Measurements from ENCODE around the gene NECTIN4.
"Not testable (repeated sequence)": the region's sequence is repeated elsewhere in the genome, so short reads cannot be mapped to it uniquely, and the experiment has no call there.

Gene NECTIN4

DNA sequence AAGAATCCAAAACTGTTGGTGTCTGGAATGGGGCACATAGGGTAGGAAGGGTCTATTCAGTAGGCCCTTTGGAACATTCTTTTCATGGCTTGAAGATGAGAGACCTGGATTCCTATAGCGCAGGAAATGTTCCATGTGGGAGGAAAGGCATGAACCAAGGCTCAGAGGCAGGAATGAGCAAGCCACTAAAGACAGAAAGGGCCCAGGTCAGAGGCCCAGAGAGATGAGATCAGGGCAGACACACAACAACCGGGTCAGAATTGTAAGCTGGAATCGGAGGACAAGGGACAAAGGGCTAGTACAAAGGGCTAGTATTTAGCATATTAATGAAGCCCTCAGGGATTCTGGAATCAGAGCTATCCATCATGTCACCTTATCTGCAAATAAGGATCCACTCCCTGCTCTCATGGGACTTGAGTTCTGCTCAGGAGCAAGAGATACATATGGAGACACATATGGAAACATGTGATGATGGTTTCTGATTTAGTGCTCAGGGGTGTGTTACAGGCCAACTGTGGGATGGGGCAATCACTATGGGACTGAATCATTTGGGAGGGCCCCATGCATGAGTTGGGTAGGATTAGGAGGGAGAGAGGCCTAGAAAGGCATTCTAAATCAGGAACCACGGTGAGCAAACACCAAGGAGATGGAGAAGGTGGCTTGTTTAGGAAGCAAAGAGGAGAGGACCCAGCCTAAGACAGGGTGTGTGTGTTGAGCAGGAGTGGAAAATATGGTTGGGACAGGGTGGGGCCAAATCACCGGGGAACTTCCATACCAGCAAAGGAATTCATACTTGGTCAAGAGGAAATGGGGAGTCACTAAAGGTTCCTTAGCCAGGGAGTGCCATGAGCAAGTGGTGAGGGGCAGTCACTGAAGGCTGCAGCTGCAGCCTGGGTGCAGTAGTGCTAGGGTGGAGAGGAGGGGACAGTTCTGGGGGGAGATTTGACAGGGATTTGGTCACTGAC is 8.6 kb downstream of the NECTIN4 start:
- no peak for DNase-seq

DNA sequence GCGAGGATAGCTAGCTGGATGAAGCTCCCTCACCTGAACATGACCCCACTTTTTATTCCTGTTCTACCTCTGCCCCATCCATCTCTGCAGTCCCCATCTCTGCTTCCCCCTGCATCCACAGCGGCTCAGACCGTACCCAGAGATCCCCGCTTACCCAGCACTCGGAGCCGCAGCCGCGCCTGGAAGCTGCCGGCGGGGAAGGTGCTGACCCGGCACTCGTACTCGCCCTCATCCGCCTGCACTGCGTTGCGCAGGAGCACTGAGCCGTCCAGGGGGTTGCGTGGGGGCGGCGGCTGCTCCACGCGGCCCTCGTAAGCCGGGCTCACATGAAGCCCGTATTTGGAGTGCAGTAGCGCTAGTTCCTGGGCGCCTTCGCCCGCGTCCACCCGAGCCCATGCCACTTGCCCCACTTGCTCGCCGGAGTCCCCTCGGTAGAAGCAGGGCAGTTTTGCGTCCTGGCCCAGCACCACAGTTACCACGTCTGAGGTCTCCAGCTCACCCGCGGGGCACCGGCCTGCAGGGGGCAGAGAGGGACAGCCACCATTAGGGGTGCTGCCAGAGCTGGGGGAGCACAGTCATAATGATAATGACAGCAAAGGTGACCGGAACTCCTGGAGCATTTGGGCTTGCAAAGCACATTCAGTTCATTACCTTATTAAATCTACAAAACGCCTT is 9.8 kb downstream of the NECTIN4 start:
- no peak for DNase-seq

DNA sequence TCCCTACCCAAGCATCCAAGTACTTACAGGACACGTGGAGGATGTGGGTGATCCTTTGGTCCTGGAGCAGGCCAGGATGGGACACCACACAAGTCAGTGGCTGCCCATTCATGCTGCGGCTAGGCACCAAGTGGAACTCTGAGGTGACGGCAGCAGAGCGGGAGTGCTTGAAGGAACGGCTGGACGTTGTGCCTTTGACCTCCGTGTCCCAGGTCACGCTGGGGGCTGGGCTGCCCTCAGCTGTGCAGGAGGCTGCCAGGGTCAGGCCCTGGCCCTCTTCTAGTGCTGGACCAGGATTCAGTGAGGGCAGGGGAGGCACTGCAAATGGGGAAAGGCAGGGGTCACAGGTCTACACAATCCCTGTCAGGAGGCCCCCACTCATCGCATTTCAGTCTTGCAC is 11.9 kb downstream of the NECTIN4 start:
- DNase-seq: no peak

DNA sequence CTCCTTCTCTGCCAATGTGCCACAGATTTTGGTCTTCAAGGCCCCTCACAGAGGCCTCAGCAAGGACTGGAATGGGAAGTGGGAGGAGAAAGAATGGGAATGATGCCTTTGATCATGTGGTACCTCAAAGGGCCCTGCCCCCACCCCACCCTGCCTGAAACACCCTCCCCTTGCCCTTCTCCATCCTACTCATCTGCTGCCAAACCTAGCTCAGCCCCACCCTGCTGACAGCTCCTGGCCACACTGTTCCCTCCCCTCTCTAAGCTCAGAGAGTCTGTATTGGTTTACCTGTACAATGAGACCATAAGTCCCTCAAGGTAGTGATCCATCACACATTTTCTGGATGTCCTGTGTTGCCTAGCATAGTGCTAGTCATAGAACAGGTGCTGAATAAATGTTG is 12.9 kb downstream of the NECTIN4 start:
- no peak for DNase-seq

DNA sequence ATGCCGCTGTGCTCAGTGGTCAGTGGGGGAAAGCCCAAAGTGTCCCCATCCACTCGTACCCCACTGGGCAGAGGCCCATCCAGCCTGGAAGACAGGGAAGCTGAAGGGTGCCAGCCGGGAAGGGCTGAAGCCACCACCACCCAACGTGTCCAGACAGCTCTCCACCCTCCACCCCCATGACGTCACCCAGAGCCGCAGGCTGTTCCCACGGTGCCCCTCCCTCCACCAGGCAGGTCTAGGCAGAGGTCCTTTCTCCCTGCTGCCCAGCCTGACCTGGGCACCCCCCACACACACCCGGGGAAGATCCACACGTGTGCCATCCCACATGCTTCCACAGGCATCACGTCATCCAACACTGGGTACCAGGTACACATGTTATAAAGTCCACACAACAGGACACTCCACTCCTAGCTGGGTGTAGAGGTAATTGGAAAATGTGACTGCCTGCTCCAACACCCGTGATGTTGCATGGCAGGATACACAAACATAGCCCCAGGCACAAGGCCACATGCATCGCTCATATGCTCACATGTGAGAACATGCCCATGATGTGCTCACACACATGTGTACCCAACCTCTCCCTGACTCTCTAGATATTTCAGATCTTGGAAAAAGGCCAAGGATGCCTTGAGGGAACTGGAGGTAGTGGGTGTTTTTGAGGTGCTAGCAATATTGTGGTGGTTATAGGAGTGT is 14.5 kb downstream of the NECTIN4 start:
- no peak for DNase-seq

DNA sequence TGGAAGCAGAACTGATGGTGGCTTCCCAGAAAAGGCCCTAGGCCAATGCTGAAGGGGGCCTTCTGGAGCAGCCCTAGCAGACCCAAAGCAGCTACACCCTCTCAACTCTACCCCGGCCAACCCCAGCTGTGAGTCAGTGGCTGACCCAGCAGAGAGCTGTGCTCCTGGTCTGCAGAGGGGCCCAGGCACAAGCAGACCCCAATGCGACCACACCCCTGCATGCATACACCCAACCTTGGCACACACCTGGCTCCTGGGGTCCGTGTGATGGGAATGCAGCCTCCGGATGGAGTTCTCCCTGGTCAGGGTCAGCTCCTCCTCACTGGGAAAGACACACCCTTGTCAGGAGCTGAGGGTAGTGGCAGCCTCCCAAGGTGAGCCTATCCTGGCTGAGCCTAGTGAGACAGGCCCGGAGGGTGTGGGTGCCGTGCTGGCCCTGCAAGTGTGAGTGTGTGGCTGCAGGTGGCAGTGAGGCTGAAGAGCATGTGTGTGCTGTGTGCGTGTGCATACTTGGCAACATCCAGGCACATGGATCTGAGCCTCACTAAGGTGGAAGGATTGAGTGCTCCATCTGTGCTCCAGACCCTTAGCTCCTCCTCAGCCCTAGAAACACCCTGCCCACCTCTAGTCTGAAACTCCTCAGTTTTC is 15.8 kb downstream of the NECTIN4 start:
- no peak for DNase-seq

DNA sequence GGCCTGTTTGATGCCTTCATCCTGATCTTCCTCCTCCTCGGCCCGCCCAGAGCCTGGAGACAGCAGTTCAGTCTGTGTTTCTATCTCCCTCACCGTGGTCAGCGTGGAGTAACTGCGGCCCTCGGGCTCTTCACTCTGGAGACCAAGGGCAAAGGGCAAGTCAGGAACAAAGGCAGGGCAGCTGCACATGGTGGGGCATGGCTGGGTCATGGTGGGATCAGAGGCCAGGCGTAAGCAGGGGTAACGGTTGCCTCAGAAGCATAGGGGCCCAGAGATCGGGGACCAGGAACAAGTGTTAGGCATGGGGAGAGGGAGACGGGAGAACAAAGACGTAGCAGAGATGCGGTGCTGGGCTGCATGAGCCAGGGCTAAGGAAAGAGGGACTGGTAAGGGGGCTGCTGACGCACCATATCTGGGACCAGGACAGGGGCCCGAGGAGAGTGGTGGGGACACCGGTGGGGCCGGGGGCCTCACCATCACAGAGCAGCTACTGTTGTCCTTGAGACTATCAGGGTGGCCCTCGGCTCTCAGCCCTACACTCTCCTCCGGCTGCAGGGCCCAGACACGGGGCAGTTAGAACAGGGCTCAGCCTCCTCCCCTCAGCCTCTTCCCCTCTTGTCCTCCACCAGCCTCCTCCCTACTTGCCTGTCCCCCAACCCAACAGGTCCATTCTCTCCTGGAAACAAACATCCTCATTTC is 16.5 kb downstream of the NECTIN4 start:
- no peak for DNase-seq

DNA sequence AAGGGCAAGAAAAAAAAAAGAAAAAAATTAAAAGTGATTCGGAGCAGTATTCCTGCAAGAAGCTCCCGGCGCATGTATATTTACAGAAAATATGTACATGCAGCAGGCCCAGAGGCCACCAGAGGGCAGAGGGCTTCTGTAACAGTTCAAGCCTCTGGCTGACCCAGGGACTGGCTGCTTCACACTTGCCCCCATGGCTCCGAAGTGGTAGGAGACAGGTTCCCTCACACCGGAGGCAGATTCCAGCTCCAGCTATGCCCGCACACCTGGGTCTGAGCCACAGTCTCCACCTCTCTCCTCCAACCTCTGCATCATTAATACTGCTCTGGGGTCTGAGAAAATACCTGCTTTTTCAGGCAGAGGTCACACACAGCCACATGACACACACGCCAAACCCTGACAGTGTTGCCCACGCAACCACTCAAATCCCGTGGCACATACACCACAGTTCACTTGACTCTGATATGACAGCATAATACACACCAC is 17.4 kb downstream of the NECTIN4 start:
- DNase-seq: peak; percentile 33 to 38

DNA sequence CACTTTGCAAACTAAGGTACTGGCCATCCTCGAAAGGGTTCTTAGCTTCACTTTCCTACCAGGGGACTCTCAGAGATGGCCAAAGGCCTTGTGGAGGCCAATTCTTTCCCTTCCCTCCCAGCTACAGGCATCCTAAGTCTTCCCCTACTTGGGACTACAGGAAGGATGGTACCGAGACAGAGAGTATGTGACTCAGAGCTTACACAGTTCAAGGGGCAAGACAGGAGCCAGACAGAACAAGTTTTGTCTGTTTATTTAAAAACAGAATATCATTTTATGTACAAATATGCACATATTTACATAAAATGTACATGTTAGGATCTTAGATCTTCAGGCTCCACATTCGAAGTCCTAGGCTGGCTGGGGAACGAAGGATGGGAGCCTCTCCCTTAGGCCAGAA is 18.6 kb downstream of the NECTIN4 start:
- no peak for DNase-seq

DNA sequence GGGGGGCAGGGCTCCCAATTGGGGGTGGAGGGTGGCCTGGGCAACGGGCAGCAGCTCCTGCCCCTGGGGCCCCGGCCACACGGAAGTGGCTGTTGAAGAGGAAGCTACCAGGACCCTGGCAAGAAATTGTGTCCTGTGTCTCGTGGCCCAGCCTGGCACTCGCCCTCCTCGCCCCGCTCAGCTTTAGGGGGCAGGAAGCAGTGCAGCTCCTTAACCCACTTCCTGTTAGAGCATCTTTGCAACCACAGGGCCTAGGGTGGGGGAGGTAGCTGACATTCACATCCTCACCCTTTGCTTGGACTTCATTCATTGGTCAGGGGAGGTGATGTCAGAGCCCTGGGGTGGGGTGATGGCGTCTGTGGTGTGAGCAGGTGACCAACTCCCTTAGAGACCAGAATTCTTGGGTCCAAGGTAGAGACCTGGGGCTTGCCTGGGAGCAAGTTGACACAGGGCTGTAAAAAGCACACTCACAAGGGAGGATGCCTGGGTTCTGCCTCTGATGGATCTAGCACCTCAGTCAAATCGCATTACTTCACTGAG is 19.6 kb downstream of the NECTIN4 start, which contains the start of gene ARHGAP30:
ARHGAP30 (minus strand) TSS at position 161 of the 540 bp plus-strand sequence. CDS start 267 bp downstream, outside the sequence.
- DNase-seq: peak; percentile 59 to 80

DNA sequence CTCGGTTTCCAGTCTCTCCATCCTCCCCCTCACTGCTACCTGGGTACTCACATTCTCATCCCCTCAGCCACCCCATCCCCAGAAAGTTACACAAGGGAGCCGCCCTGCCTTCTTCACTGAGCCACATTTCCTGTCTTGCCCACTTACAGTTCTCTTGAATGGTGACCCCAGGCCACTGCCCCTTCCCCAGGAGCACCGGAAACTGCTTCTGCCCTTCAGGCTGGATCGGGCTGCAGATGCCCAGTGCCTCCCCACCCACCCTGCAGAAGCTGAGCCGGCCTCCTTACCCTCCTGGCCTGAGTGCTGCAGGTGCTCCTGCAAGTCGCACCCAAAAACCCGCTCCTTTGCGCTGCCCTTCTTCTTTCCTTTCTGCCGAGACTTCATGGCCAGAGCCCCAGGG is 20.1 kb downstream of the NECTIN4 start:
- DNase-seq: no peak

DNA sequence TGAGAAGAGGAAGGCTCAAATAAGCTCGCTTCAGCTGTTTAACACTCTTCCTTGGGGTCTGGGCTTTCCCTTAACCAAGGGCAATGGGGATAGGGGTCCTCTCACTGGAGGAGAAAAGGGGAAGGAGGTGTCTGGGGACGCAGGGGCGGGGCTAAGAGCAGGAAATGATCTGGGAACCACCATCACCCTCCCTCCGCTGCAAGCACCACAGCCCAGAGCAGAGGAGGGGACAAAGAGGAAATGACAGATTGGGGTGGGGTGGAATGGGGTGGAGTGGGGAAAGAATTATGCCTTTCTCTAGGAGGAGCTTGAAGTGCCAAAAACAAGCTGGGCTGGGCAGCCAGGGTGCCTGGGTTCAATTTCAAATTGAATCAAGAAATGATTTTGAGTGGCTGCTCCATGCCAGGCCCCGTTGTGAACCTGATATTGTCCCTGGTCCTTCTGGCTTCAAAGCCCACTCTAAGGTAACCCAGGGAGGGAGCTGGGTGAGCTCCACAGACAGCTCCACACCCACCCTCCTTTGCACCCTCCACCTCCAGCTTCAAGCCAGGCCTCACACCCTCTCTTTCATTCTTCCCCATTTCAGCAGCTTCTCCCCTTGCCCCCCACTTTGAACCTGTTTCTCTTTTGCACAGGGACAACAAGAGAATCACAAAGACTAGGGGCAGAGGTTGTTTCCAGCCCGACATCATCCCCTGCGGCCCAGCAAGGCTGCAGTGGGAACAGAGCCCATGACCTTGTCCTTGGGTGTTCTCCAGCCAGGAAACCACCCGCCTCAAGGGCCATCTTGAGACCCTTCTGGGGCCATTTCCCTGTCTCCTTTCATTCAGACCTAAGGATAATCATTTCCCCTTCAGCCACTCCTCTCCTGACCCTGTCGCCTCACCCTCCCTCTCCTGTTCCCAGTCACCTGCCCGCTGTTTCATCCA is 20.8 kb downstream of the NECTIN4 start:
- peak; percentile 68 to 77 for DNase-seq

DNA sequence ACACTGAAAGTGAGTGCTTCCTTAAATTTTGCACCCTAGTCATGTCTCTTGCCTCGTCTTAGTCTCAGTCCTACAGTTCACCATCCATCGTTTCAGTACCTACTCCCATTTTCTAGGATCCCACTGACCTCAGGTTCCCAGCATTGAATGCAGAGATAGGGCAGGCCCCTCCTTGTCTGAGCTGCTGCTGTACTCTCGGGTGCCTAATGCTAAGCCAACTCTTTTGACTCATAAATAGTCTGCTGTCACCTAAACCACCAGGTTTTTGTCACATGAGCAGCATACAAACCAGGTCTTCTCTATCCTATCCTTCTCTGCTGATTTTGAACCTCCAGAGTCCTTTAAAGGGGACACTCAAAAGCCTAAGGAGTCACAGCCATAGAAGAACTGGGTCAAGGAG is 22.7 kb downstream of the NECTIN4 start:
- DNase-seq: no peak

DNA sequence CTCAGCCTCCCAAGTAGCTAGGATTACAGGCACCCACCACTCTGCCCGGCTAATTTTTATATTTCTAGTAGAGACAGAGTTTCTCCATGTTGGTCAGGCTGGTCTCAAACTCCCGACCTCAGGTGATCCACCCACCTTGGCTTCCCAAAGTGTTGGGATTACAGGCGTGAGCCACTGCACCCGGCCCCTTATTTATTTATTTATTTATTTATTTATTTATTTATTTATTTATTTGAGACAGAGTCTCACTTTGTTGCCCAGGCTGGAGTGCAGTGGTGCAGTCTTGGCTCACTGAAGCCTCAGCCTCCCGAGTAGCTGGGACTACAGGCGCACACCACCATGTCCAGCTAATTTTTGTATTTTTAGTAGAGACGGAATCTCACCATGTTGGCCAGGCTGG is 23.7 kb downstream of the NECTIN4 start:
- DNase-seq: not testable (repeated sequence)

DNA sequence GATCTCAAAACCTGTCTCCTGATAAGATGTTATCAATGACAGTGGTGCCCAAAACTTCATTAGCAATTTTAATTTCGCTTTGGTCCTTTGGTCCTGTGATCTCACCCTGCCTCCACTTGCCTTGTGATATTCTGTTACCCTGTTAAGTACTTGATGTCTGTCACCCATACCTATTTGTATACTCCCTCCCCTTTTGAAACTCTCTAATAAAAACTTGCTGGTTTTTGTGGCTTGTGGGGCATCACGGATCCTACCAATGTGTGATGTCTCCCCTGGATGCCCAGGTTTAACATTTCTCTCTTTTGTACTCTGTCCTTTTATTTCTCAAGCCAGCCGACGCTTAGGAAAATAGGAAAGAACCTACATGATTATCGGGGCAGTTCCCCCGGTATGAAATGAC is 25.4 kb downstream of the NECTIN4 start:
- DNase-seq: not testable (repeated sequence)

DNA sequence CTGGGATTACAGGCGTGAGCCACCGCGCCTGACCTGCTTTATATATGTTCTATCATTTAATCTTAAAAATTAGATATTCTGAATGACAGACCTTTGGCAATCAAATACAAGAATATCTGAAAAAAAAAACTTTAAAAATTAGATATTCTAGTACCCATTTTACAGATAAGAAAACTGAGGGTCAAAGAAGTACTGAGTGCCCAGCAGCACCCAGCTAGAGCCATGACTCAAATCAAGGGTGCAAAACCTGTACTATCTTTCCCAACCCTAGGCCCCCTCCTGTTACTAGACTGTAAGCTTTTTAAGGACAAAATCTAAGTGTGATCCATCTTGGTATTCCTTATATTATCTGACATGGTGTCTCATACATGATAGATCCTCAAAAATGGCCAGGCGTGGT is 27.9 kb downstream of the NECTIN4 start:
- no peak for DNase-seq

DNA sequence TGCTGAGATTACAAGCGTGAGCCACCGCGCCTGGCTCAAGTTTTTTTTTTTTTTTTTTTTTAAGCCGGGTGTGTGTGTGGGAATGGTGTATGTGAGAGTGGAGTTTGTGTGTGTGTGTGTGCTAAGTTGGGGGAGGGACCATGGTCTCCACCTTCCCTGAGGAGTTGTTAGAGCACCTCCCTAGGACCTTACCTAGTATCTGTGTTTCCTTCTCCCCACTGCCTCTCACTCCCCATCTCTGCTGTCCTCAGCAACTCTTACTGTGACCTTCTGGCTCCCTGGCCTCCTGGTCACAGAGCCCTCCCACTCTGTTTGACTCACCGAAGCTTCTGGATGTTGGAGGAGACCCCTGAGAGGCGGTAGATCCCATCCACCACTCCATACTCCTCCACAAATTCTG is 30.1 kb downstream of the NECTIN4 start:
- DNase-seq: no peak

DNA sequence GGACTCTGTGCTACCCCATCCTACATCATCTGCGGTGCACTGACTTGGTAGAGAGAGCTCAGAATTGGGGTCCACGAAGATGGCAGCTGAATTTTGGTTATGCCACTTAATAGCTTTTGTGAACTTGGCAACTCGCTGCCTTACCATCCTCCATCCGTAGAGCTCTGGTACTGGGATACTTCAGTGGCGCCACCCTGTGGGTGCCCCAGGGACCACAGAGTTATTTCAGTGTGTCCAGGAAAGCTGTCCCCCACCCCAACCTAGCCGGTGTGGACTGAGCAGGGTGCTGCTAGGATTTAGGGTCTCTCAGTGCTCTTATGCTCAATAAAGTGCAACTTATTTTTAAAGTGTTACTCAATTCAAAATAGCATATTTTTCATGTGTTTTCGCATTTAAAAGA is 34.6 kb downstream of the NECTIN4 start:
- DNase-seq: no peak

DNA sequence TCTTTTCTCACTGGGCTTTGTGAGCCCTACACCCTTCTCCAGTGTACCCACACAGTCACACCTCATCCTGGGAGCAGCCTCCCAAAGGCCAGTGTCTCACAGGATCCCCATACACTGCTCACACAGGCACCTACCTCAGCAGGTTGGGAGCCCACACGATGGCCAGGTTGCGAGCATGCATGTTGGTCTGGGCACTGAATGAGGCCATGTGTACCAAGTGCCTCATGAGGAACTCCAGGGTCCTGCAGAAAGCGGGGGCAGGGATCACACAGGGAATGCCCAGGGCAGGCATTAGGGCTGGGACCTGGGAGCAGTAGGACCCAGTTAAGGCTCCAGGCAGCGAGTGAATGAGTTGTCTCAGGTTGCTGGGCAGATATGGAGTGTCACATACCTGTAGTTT is 35.1 kb downstream of the NECTIN4 start:
- no peak for DNase-seq

DNA sequence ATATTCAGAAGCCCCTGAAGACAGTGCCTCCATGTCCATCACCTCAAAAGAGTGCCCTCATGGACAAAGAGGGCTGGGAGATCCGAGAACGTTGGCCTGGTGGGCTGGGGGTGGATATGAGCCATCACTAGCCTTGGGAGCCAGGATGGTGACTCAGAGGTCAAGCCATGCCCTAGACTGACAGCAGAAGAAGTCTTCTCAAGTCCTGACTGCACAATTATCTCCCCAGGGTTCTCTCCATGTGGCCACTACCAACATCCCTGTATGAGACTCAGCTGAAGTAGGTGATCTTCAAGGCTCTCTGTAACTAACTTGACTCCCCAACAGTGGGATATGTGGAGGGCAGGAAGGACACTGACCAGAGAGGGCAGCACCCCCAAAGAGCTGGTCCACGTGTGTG is 36.5 kb downstream of the NECTIN4 start:
- DNase-seq: no peak

DNA sequence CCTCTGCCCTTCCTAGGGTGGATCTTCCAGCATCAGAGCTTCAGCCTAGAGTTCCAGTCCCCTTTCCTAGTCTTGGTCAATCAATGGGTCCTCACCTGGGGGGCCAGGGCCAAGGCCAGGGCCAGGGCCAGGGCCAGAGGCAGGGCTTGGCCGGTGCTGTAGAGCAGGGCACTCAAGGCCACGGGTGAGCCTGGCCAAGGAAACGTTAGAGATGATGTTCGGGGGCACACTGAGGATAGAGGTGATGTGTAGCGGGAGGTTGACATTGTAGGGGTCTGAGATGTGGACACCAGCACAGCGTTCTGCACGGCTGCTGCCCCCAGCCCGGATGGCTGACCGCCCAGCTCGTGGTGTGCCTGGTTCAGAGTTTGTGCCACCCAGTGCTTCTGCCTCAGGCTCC is 38.1 kb downstream of the NECTIN4 start:
- no peak for DNase-seq
